HepG2 (cell line): ENCODE data around the gene FAM118A. TPM values are rescaled to one million over a fixed set of nuclear protein-coding genes. Genes with fewer than 3 reads are reported as not detected.

Experiments
- FLYWCH1 ChIP-seq: sonication (generic); formaldehyde crosslinking; IDR thresholded peaks from 2 replicates; pipeline ENCODE4 v1.8.1; 2023; ENCODE audit warnings: mild to moderate bottlenecking, missing genetic modification reagents
- HHEX ChIP-seq: IDR thresholded peaks from 2 replicates; pipeline ENCODE4 v1.6.1; 2016; ENCODE audit warnings: control low read depth
- KDM6A ChIP-seq: IDR thresholded peaks from 2 replicates; pipeline ENCODE4 v1.6.1; 2016; ENCODE audit warnings: low read depth
- KLF11 ChIP-seq: IDR thresholded peaks from 2 replicates; pipeline ENCODE4 v1.6.1; 2016; ENCODE audit warnings: missing compliant biosample characterization
- MEF2D ChIP-seq: sonication (generic); formaldehyde crosslinking; IDR thresholded peaks from 2 replicates; pipeline ENCODE4 v1.5.1; 2020; ENCODE audit warnings: mild to moderate bottlenecking, missing genetic modification reagents
- NFAT5 ChIP-seq: sonication (generic); formaldehyde crosslinking; IDR thresholded peaks from 2 replicates; pipeline ENCODE4 v1.4.0; 2020; ENCODE audit warnings: missing genetic modification reagents
- NFIB ChIP-seq: sonication (generic); formaldehyde crosslinking; IDR thresholded peaks from 2 replicates; pipeline ENCODE4 v1.9.0; 2021; ENCODE audit warnings: missing genetic modification reagents, mild to moderate bottlenecking, borderline replicate concordance
- RAD21 ChIP-seq: fragments of 450-650 bp; formaldehyde crosslinking; IDR thresholded peaks from 2 replicates; pipeline ENCODE4 v1.5.0; 2020; ENCODE audit warnings: mild to moderate bottlenecking
- SMC3 ChIP-seq: IDR thresholded peaks from 2 replicates; pipeline ENCODE4 v1.6.1; 2011; ENCODE audit warnings: low read length, improper control_type of control experiment
- SOX5 ChIP-seq: IDR thresholded peaks from 2 replicates; pipeline ENCODE4 v1.6.1; 2016; ENCODE audit warnings: borderline replicate concordance
- SP4 ChIP-seq: sonication (generic); formaldehyde crosslinking; IDR thresholded peaks from 2 replicates; pipeline ENCODE4 v1.8.1; 2023; ENCODE audit warnings: mild to moderate bottlenecking, missing genetic modification reagents
- TEAD3 ChIP-seq: optimal IDR thresholded peaks from 2 replicates; pipeline ENCODE3; 2016; ENCODE audit warnings: borderline replicate concordance
- THAP11 ChIP-seq: IDR thresholded peaks from 2 replicates; pipeline ENCODE4 v1.6.1; 2016; ENCODE audit warnings: missing biosample characterization, missing genetic modification reagents
- TP53 ChIP-seq: sonication (generic); formaldehyde crosslinking; conservative IDR thresholded peaks from 2 replicates; pipeline ENCODE4 v1.4.0; 2020; ENCODE audit warnings: missing genetic modification reagents
- XBP1 ChIP-seq: sonication (generic); formaldehyde crosslinking; IDR thresholded peaks from 2 replicates; pipeline ENCODE4 v1.5.0; 2020; ENCODE audit warnings: missing genetic modification reagents
- ZBTB7A ChIP-seq: sonication (generic); formaldehyde crosslinking; IDR thresholded peaks from 2 replicates; pipeline ENCODE4 v1.8.0; 2022; ENCODE audit warnings: mild to moderate bottlenecking, missing genetic modification reagents
- ZFX ChIP-seq: sonication (generic); formaldehyde crosslinking; IDR thresholded peaks from 2 replicates; pipeline ENCODE4 v1.4.0; 2020; ENCODE audit warnings: mild to moderate bottlenecking, low read depth, missing genetic modification reagents, moderate library complexity
- ZGPAT ChIP-seq: IDR thresholded peaks from 2 replicates; pipeline ENCODE4 v1.6.1; 2016; ENCODE audit warnings: mild to moderate bottlenecking
- ZNF20 ChIP-seq: sonication (generic); formaldehyde crosslinking; IDR thresholded peaks from 2 replicates; pipeline ENCODE4 v1.4.0; 2020; ENCODE audit warnings: mild to moderate bottlenecking, moderate library complexity, missing genetic modification reagents
- ZNF281 ChIP-seq: sonication (generic); formaldehyde crosslinking; IDR thresholded peaks from 2 replicates; pipeline ENCODE4 v1.4.0; 2020; ENCODE audit warnings: missing genetic modification reagents, borderline replicate concordance
- ZNF790 ChIP-seq: sonication (generic); formaldehyde crosslinking; IDR thresholded peaks from 2 replicates; pipeline ENCODE4 v1.8.0; 2022; ENCODE audit warnings: missing genetic modification reagents, mild to moderate bottlenecking, borderline replicate concordance
- polyA plus RNA-seq, 8 experiments: library from polyadenylated mRNA; depleted of rRNA in 3 of 8; stranded (reverse) in 7 of 8; unstranded in 1 of 8; fragments of >200 nt; fragmentation: Illumina TruSeq in 4 of 8; extraction: Trizol in 4 of 8; gene quantifications; 2 replicates each; pipeline versions ENCODE4 v1.2.1 to v1.2.3, GENCODE V29; 2011 to 2016; ENCODE audit warnings: low read depth in 4 of 8, missing spikeins in 1 of 8, mixed read lengths in 1 of 8; ENCODE audit not compliant: insufficient read depth in 1 of 8
- total RNA-seq, 5 experiments: library from RNA; depleted of rRNA; stranded (reverse); fragments of >200 nt; fragmentation: Illumina TruSeq; extraction: Trizol; gene quantifications; 2 replicates each; pipeline ENCODE4 v1.2.3, GENCODE V29; 2016; ENCODE audit warnings: low read depth in 1 of 5
- TF ChIP-seq, protein P1 (sequence below): sonication (generic); formaldehyde crosslinking; IDR thresholded peaks from 2 replicates; pipeline ENCODE4 v1.4.0; 2020; ENCODE audit warnings: missing genetic modification reagents, mild to moderate bottlenecking, borderline replicate concordance

FAM118A gene
- total and polyA plus RNA-seq, 2 of the 13 experiments (the other 11 are each of a cell fraction or from before 2014, with no cell fraction given): 36.7 to 48.2 TPM

- TF ChIP-seq NFAT5 (CRISPR knock-in tag) (no peak), NFIB (CRISPR knock-in tag) (no peak), SMC3 (no peak), ZGPAT (CRISPR knock-in tag) (no peak), KDM6A (CRISPR knock-in tag) (peak; percentile 29; the same call in 1 of the 2 replicates), TP53 (CRISPR knock-in tag) (no peak), ZNF20 (no peak), THAP11 (CRISPR knock-in tag) (no peak; the same call in 1 of the 2 replicates), RAD21 (CRISPR knock-in tag) (0 out of 2 replicates have a peak, but pooled peaks have one; percentile 24), KLF11 (CRISPR knock-in tag) (no peak), TEAD3 (peak; percentile 32), MEF2D (CRISPR knock-in tag) (no peak), XBP1 (CRISPR knock-in tag) (no peak), ZNF790 (CRISPR knock-in tag) (no peak), FLYWCH1 (CRISPR knock-in tag) (no peak), SP4 (CRISPR knock-in tag) (no peak; the same call in 1 of the 2 replicates), ZFX (CRISPR knock-in tag) (peak; percentile 73), SOX5 (CRISPR knock-in tag) (peak; percentile 39; the same call in 1 of the 2 replicates), ZBTB7A (peak; percentile 35; the same call in 1 of the 2 replicates), ZNF281 (CRISPR knock-in tag) (peak; percentile 47; the same call in 1 of the 2 replicates), HHEX (CRISPR knock-in tag) (no peak)
- TF ChIP-seq, protein P1, sequence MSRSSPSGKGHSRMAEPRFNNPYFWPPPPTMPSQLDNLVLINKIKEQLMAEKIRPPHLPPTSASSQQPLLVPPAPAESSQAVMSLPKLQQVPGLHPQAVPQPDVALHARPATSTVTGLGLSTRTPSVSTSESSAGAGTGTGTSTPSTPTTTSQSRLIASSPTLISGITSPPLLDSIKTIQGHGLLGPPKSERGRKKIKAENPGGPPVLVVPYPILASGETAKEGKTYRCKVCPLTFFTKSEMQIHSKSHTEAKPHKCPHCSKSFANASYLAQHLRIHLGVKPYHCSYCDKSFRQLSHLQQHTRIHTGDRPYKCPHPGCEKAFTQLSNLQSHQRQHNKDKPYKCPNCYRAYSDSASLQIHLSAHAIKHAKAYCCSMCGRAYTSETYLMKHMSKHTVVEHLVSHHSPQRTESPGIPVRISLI (CRISPR knock-in tag): peak; percentile 49
These were observed 37.2 kb upstream of the FAM118A start (continued) for GRCh38 chr22:45272498-45272897.
